NCI-H187 treated with DMSO at 0.1 percent for 48 hours (cell line): Measurements from ENCODE around the gene ABI3BP.

Experiments used
- DNase-seq: peaks from one replicate; lab custom pipeline; 2025; lab: John Stamatoyannopoulos, UW

ABI3BP gene

GRCh38 chr3:100891033-100891432 lies 102.2 kb downstream of the ABI3BP start:
- DNase-seq, result no peak

- no peak for DNase-seq
Measured at GRCh38 chr3:100888881-100889280, 104.3 kb downstream of the ABI3BP start.

- no peak for DNase-seq
Measured at GRCh38 chr3:100882571-100882984, 110.6 kb downstream of the ABI3BP start.

GRCh38 chr3:100880845-100881244 lies 112.4 kb downstream of the ABI3BP start:
- no peak for DNase-seq

- no peak for DNase-seq
Measured at GRCh38 chr3:100880072-100880471, 113.1 kb downstream of the ABI3BP start.

GRCh38 chr3:100879195-100879810 lies 113.9 kb downstream of the ABI3BP start:
- DNase-seq, result no peak

GRCh38 chr3:100877286-100877685 lies 115.9 kb downstream of the ABI3BP start:
- no peak for DNase-seq

- no peak for DNase-seq
Measured at GRCh38 chr3:100875239-100875638, 118.0 kb downstream of the ABI3BP start.

GRCh38 chr3:100873611-100874010 lies 119.6 kb downstream of the ABI3BP start:
- DNase-seq, result no peak

GRCh38 chr3:100871306-100871705 lies 121.9 kb downstream of the ABI3BP start:
- DNase-seq, result no peak

GRCh38 chr3:100869787-100870186 lies 123.4 kb downstream of the ABI3BP start:
- no peak for DNase-seq

GRCh38 chr3:100868894-100869293 lies 124.3 kb downstream of the ABI3BP start:
- no peak for DNase-seq

- no peak for DNase-seq
Measured at GRCh38 chr3:100868096-100868495, 125.1 kb downstream of the ABI3BP start.

GRCh38 chr3:100865442-100865841 lies 127.8 kb downstream of the ABI3BP start:
- no peak for DNase-seq

GRCh38 chr3:100864471-100865250 lies 128.6 kb downstream of the ABI3BP start:
- no peak for DNase-seq

- no peak for DNase-seq
Measured at GRCh38 chr3:100857863-100858262, 135.4 kb downstream of the ABI3BP start.

GRCh38 chr3:100856821-100857220 lies 136.4 kb downstream of the ABI3BP start:
- no peak for DNase-seq

GRCh38 chr3:100852840-100853239 lies 140.4 kb downstream of the ABI3BP start:
- no peak for DNase-seq

- DNase-seq, result no peak
Measured at GRCh38 chr3:100850701-100851100, 142.5 kb downstream of the ABI3BP start.

GRCh38 chr3:100850156-100850555 lies 143.1 kb downstream of the ABI3BP start:
- no peak for DNase-seq

GRCh38 chr3:100844063-100844936 lies 148.9 kb downstream of the ABI3BP start:
- no peak for DNase-seq

GRCh38 chr3:100838157-100838556 lies 155.1 kb downstream of the ABI3BP start:
- no peak for DNase-seq

GRCh38 chr3:100836661-100837060 lies 156.6 kb downstream of the ABI3BP start:
- DNase-seq, result no peak
